ENCODE data around the gene BTNL8. TPM values are rescaled to one million over a fixed set of nuclear protein-coding genes. Genes with fewer than 3 reads are reported as not detected.

The BTNL8 gene
- total and polyA plus RNA-seq, 2 of the 13 experiments (the other 11 are each of a cell fraction or from before 2014, with no cell fraction given): not detected

- TF ChIP-seq IRX3 (CRISPR knock-in tag; IDR thresholded peaks at IDR 0.05; ENCODE audit: borderline replicate concordance, low read depth): 0 out of 2 replicates have a peak, but pooled peaks have one; percentile 33
- TF ChIP-seq NR1H2 (CRISPR knock-in tag; IDR thresholded peaks at IDR 0.05; ENCODE audit: borderline replicate concordance, low read depth): no peak
- TF ChIP-seq PHB2 (IDR thresholded peaks at IDR 0.05; ENCODE audit: partially characterized antibody): no peak
- TF ChIP-seq ZBTB44 (CRISPR knock-in tag; IDR thresholded peaks at IDR 0.05): no peak
- TF ChIP-seq ZNF577 (CRISPR knock-in tag; IDR thresholded peaks at IDR 0.05; ENCODE audit: borderline replicate concordance, low read depth): no peak
- no peak for TF ChIP-seq ELF4 (CRISPR knock-in tag; IDR thresholded peaks at IDR 0.05; ENCODE audit: borderline replicate concordance)
- TF ChIP-seq ZNF687 (CRISPR knock-in tag; IDR thresholded peaks at IDR 0.05): peak; percentile 87
- no peak for TF ChIP-seq MTA3 (CRISPR knock-in tag; IDR thresholded peaks at IDR 0.05)
- TF ChIP-seq NR0B2 (CRISPR knock-in tag; IDR thresholded peaks at IDR 0.05): peak; percentile 63
- TF ChIP-seq NFYB (CRISPR knock-in tag; IDR thresholded peaks at IDR 0.05): peak; percentile 18; the same call in 1 of the 2 replicates
- no peak for TF ChIP-seq USF2 (IDR thresholded peaks at IDR 0.05; ENCODE audit: low read depth, low read length)
- TF ChIP-seq USF2 (CRISPR knock-in tag; IDR thresholded peaks at IDR 0.05; ENCODE audit: borderline replicate concordance): peak; percentile 59; the same call in 1 of the 2 replicates
- TF ChIP-seq ZNF563 (CRISPR knock-in tag; IDR thresholded peaks at IDR 0.05): peak; percentile 75
- no peak for TF ChIP-seq STAT5B (CRISPR knock-in tag; IDR thresholded peaks at IDR 0.05)
- TF ChIP-seq TIGD3 (CRISPR knock-in tag; IDR thresholded peaks at IDR 0.05; ENCODE audit: borderline replicate concordance): no peak
- TF ChIP-seq CEBPB (IDR thresholded peaks at IDR 0.05; ENCODE audit: borderline replicate concordance, low read depth, low read length): no peak
- TF ChIP-seq ZNF264 (CRISPR knock-in tag; IDR thresholded peaks at IDR 0.05): no peak
These were observed 37.8 kb upstream of the BTNL8 start, which contains the start of gene ZFP62 (continued) for GRCh38 chr5:180860887-180861822.

Measured in HepG2 (cell line).